ENCODE measurements around the gene FANCG.

Gene FANCG

GRCh38 chr9:35112257-35113020 lies 32.7 kb upstream of the FANCG start:
- Histone ChIP-seq H2BK120ac (ENCODE audit: low read depth, low read length) (peak overlapping the region; percentile 87), H2AFZ (ENCODE audit: low read depth, low read length) (no peak overlapping the region), H2BK12ac (ENCODE audit: low read length in 2 of 2) (peak overlapping the region; percentile 21 to 75), H3K9me3 (ENCODE audit: control insufficient read depth, low read length) (no peaks in the 10 kb centered on the region), H3K79me1 (replicated peaks; ENCODE audit: low read length, poor library complexity, severe bottlenecking) (peaks cover 22% of the 10 kb centered on the region), H3K4me2 (ENCODE audit: low read length, poor library complexity, severe bottlenecking) (peak overlapping the region; percentile 67), H2BK15ac (ENCODE audit: low read depth, poor library complexity, severe bottlenecking) (no peak overlapping the region), H2AK5ac (ENCODE audit: low read length, severe bottlenecking) (peak overlapping the region; percentile 93), H3K27ac (ENCODE audit: low read length, poor library complexity, severe bottlenecking) (peak overlapping the region; percentile 86), H3K27me3 (ENCODE audit: control insufficient read depth in 1 of 2, insufficient read depth in 1 of 2, low read length in 2 of 2) (no peaks in the 10 kb centered on the region), H3K36me3 (ENCODE audit: control insufficient read depth in 1 of 2, insufficient read depth in 2 of 2, low read depth in 1 of 2, low read length in 2 of 2) (peaks cover 18 to 22% of the 10 kb centered on the region in 2 experiments), H3K4ac (ENCODE audit: low read depth in 1 of 2, low read length in 2 of 2) (peak overlapping the region in 1 of 2 experiments; percentile 74), H2BK5ac (ENCODE audit: low read depth, low read length, poor library complexity, severe bottlenecking) (peak overlapping the region; percentile 86), H4K8ac (ENCODE audit: low read length) (no peak overlapping the region), H3K18ac (ENCODE audit: low read depth in 1 of 2, low read length in 2 of 2) (peak overlapping the region; percentile 68 to 73), H3K4me1 (ENCODE audit: control insufficient read depth, insufficient read depth, low read depth, low read length) (peaks cover 37% of the 10 kb centered on the region), H3K4me3 (ENCODE audit: insufficient read depth in 1 of 2, low read depth in 1 of 2, low read length in 2 of 2) (peak overlapping the region in 1 of 2 experiments; percentile 81), H3K23ac (ENCODE audit: low read length in 2 of 2) (no peak overlapping the region), H4K91ac (ENCODE audit: low read length) (no peak overlapping the region), H3K9ac (ENCODE audit: low read length) (peak overlapping the region; percentile 99), H3K14ac (ENCODE audit: low read length in 2 of 2) (no peak overlapping the region)
- WGBS = 90% methylated on average over 2 of the region's 3 CpGs
- DNase-seq = peak; percentile 68

DNA sequence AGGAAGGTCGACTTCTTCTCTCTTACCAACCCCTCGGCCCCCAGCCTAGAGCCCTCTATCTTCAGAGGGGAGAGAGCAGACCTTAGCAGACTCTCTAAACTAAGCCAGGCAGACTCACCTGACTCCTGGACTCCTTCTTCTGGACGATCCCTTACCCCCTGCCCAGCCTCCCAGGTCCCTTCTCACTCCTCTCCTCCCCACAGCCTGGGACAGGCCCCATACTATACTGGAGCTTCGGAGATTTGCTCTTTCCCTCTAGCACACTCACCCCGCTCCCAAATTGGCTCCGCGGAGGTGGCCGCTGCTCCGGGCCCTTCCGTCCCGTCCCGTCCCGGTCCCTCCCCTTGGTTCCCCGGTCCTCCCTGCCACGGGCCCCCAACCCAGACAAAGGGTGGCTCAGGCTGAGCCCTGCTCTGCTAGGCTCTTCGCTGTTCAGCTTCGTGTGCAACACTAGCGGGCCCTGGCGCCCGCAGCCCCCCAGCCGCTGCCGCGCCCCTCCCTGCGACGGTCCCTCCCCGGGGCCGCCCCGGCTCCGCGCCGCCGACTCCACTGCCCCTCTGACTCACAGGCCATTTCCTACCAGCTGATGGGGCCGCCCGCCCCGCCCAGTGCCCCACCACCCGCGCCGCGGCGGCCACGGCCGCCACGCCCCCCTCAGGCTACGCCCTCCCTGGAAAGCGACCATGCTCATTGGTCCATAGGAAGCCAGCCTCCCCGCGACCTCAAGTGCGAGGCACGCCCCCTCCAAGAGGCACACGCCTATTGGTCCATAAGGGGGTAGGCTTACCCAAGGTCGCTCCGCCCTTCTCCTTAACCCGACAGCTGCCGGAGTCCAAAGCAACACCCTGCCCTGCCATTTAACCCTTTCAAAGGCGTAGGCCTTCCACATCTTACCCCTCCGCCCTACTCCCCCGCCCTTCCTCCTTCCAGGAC lies 31.5 kb upstream of the FANCG start:
- Histone ChIP-seq H3K9me3 (ENCODE audit: control insufficient read depth, low read length) (no peaks in the 10 kb centered on the region), H3K27me3 (ENCODE audit: control insufficient read depth in 1 of 2, insufficient read depth in 1 of 2, low read length in 2 of 2) (no peaks in the 10 kb centered on the region), H2BK12ac (ENCODE audit: low read length in 2 of 2) (peak overlapping the region; percentile 51 to 91), H2AFZ (ENCODE audit: low read depth, low read length) (peak overlapping the region; percentile 15), H3K4ac (ENCODE audit: low read depth in 1 of 2, low read length in 2 of 2) (peak overlapping the region; percentile 81 to 94), H3K4me3 (ENCODE audit: insufficient read depth in 1 of 2, low read depth in 1 of 2, low read length in 2 of 2) (peak overlapping the region; percentile 91 to 97), H3K36me3 (ENCODE audit: control insufficient read depth in 1 of 2, insufficient read depth in 2 of 2, low read depth in 1 of 2, low read length in 2 of 2) (peaks cover 29 to 33% of the 10 kb centered on the region in 2 experiments), H3K79me1 (replicated peaks; ENCODE audit: low read length, poor library complexity, severe bottlenecking) (peaks cover 32% of the 10 kb centered on the region), H3K9ac (ENCODE audit: low read length) (peak overlapping the region; percentile 99), H3K18ac (ENCODE audit: low read depth in 1 of 2, low read length in 2 of 2) (peak overlapping the region; percentile 81 to 94), H3K4me2 (ENCODE audit: low read length, poor library complexity, severe bottlenecking) (peak overlapping the region; percentile 95), H2BK5ac (ENCODE audit: low read depth, low read length, poor library complexity, severe bottlenecking) (peak overlapping the region; percentile 93), H2AK5ac (ENCODE audit: low read length, severe bottlenecking) (peak overlapping the region; percentile 93), H3K4me1 (ENCODE audit: control insufficient read depth, insufficient read depth, low read depth, low read length) (peaks cover 32% of the 10 kb centered on the region), H3K23ac (ENCODE audit: low read length in 2 of 2) (peak overlapping the region in 1 of 2 experiments; percentile 34), H3K27ac (ENCODE audit: low read length, poor library complexity, severe bottlenecking) (peak overlapping the region; percentile 87), H4K8ac (ENCODE audit: low read length) (peak overlapping the region; percentile 79), H4K91ac (ENCODE audit: low read length) (peak overlapping the region; percentile 83), H3K14ac (ENCODE audit: low read length in 2 of 2) (peak overlapping the region in 1 of 2 experiments; percentile 73), H2BK15ac (ENCODE audit: low read depth, poor library complexity, severe bottlenecking) (peak overlapping the region; percentile 81), H2BK120ac (ENCODE audit: low read depth, low read length) (peak overlapping the region; percentile 87)
- DNase-seq = peak; percentile 99
- WGBS = 1% methylated on average over 57 of the region's 57 CpGs

DNA sequence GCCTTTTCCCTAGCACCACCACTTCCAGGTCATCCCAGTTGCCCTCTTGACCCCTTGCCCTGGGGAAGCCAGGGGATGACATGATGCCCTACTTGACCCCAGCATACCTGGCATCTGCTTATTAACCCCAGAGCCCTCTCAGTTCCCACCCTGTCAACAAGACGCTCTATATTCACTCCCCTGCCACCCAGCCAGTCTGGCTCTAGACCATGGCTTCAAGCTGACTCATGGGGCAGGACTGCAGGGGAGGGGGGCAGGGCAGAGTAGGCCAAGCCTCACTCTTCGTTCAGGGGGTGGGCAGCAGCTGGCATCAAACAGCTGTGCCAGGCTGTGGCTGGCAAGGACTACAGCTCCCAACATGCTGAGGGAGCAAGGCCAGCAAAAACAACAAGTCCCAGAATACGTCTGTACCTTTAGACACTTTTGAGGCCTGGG lies 30.6 kb upstream of the FANCG start:
- Histone ChIP-seq H3K9ac (ENCODE audit: low read length) (peak overlapping the region; percentile 97), H3K14ac (ENCODE audit: low read length in 2 of 2) (no peak overlapping the region), H3K4me3 (ENCODE audit: insufficient read depth in 1 of 2, low read depth in 1 of 2, low read length in 2 of 2) (peak overlapping the region; percentile 1 to 97), H3K36me3 (ENCODE audit: control insufficient read depth in 1 of 2, insufficient read depth in 2 of 2, low read depth in 1 of 2, low read length in 2 of 2) (peaks cover 39 to 42% of the 10 kb centered on the region in 2 experiments), H3K23ac (ENCODE audit: low read length in 2 of 2) (no peak overlapping the region), H3K18ac (ENCODE audit: low read depth in 1 of 2, low read length in 2 of 2) (peak overlapping the region in 1 of 2 experiments; percentile 5), H2BK120ac (ENCODE audit: low read depth, low read length) (no peak overlapping the region), H2BK15ac (ENCODE audit: low read depth, poor library complexity, severe bottlenecking) (no peak overlapping the region), H3K4me2 (ENCODE audit: low read length, poor library complexity, severe bottlenecking) (peak overlapping the region; percentile 95), H4K8ac (ENCODE audit: low read length) (no peak overlapping the region), H2AFZ (ENCODE audit: low read depth, low read length) (no peak overlapping the region), H3K9me3 (ENCODE audit: control insufficient read depth, low read length) (no peaks in the 10 kb centered on the region), H3K4me1 (ENCODE audit: control insufficient read depth, insufficient read depth, low read depth, low read length) (peaks cover 32% of the 10 kb centered on the region), H3K4ac (ENCODE audit: low read depth in 1 of 2, low read length in 2 of 2) (no peak overlapping the region), H2BK12ac (ENCODE audit: low read length in 2 of 2) (peak overlapping the region in 1 of 2 experiments; percentile 32), H2AK5ac (ENCODE audit: low read length, severe bottlenecking) (peak overlapping the region; percentile 78), H3K79me1 (replicated peaks; ENCODE audit: low read length, poor library complexity, severe bottlenecking) (peaks cover 40% of the 10 kb centered on the region), H2BK5ac (ENCODE audit: low read depth, low read length, poor library complexity, severe bottlenecking) (no peak overlapping the region), H4K91ac (ENCODE audit: low read length) (no peak overlapping the region), H3K27me3 (ENCODE audit: control insufficient read depth in 1 of 2, insufficient read depth in 1 of 2, low read length in 2 of 2) (no peaks in the 10 kb centered on the region), H3K27ac (ENCODE audit: low read length, poor library complexity, severe bottlenecking) (peak overlapping the region; percentile 87)
- peak; percentile 70 for DNase-seq
- 11% methylated on average over 2 of the region's 3 CpGs for WGBS

Data from mesenchymal stem cell (in vitro differentiated cells and primary cell).